DOHH2 (cell line): ENCODE measurements around the gene OPTN.

Source experiments
- H3F3A ChIP-seq: fragments of 200-600 bp; sonication (generic), shearing (Covaris generic); 2 replicates; pipeline ENCODE4 v1.6.0; 2016; ENCODE audit warnings: antibody characterized with exemption, mild to moderate bottlenecking; ENCODE audit not compliant: control insufficient read depth, insufficient read depth
- H3K27ac ChIP-seq: fragments of 200-600 bp; sonication (generic); 2 replicates; pipeline ENCODE4 v1.5.1; 2014; ENCODE audit warnings: low read depth, mild to moderate bottlenecking, low read length, moderate library complexity
- H3K27me3 ChIP-seq: fragments of 200-600 bp; sonication (generic); 2 replicates; pipeline ENCODE4 v1.6.1; 2014; ENCODE audit warnings: mild to moderate bottlenecking, low read length, mixed read lengths; ENCODE audit not compliant: control insufficient read depth
- H3K36me3 ChIP-seq: fragments of 200-600 bp; sonication (generic); 2 replicates; pipeline ENCODE4 v1.6.1; 2014; ENCODE audit warnings: mild to moderate bottlenecking, low read length, moderate library complexity, mixed read lengths; ENCODE audit not compliant: control insufficient read depth
- H3K4me1 ChIP-seq: fragments of 200-600 bp; sonication (generic); 2 replicates; pipeline ENCODE4 v1.6.1; 2014; ENCODE audit warnings: mild to moderate bottlenecking, low read length, mixed read lengths; ENCODE audit not compliant: control insufficient read depth
- H3K4me2 ChIP-seq: fragments of 200-600 bp; sonication (generic); 2 replicates; pipeline ENCODE4 v1.6.0; 2014; ENCODE audit warnings: mild to moderate bottlenecking, low read length, moderate library complexity
- H3K4me3 ChIP-seq: fragments of 200-600 bp; sonication (generic); 2 replicates; pipeline ENCODE4 v1.5.1; 2014; ENCODE audit warnings: mild to moderate bottlenecking, low read length, mixed read lengths
- H3K79me2 ChIP-seq: fragments of 200-600 bp; sonication (generic); 2 replicates; pipeline ENCODE4 v1.6.1; 2014; ENCODE audit warnings: mild to moderate bottlenecking, low read length, mixed read lengths; ENCODE audit not compliant: control insufficient read depth
- H3K9me2 ChIP-seq: fragments of 200-600 bp; sonication (generic); replicated peaks from 2 replicates; pipeline ENCODE4 v1.6.1; 2014; ENCODE audit warnings: mild to moderate bottlenecking, low read length, mixed read lengths; ENCODE audit not compliant: control insufficient read depth
- H3K9me3 ChIP-seq: fragments of 200-600 bp; sonication (generic); 2 replicates; pipeline ENCODE4 v1.6.1; 2014; ENCODE audit warnings: antibody characterized with exemption, low read length, mixed read lengths; ENCODE audit not compliant: control insufficient read depth, insufficient read depth
- H4K20me1 ChIP-seq: fragments of 200-600 bp; sonication (generic); 2 replicates; pipeline ENCODE4 v1.6.0; 2014; ENCODE audit warnings: low read depth, mild to moderate bottlenecking, antibody characterized with exemption, low read length, moderate library complexity; ENCODE audit not compliant: control insufficient read depth, insufficient read depth
- CTCF ChIP-seq: fragments of 200-600 bp; sonication (generic); IDR thresholded peaks from one replicate; pipeline ENCODE4 v1.5.1; 2014; ENCODE audit warnings: antibody characterized with exemption, mild to moderate bottlenecking, low read depth, low read length; ENCODE audit not compliant: poor library complexity, severe bottlenecking
- EZH2phosphoT487 ChIP-seq: fragments of 200-600 bp; sonication (generic); IDR thresholded peaks from 2 replicates; pipeline ENCODE4 v1.6.1; 2017; ENCODE audit warnings: borderline replicate concordance, mild to moderate bottlenecking, antibody characterized with exemption, low read length, moderate library complexity, mixed read lengths

The OPTN gene

DNA sequence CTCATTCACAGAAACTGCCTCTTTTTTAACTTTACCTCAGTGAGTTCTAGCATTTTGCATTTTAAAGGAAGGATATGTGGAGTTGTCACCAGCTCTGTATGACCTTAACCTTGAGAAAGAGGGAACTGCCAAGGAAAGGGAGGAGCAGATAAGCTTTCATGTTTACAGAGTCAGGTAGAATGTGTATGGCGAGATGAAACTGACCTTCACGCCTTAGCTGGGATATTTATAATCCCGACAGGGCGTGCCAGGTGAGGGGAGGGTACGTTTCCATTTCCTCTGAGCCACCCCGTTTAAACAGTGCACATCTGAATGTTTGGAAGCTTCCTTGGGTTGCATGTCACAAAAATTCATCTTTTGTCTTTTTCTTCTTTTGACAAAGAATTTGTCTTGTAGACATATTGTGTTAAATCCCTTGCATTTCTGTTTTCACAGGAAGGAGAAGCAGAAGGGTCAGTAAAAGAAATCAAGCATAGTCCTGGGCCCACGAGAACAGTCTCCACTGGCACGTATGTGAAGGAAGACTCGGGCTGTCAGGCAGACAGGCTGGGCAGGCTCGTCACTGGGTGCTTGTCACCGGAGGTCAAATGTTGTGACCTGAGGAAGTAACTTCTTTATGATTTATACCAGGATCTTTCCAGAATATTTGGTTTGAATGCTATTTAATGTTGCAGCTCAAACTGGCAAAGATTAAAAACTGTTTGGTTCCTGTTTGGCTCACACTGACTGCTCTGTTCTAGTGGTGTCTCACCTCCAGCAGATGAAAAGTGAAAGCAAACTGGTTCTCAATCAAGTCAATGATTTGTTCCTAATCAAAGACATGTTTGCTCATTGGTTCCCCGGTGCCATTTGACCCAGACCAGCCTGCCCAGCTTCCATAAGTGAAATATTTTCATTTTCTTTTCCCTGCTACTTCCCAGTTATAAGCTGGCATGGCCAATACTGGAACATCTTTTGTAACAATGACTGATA is 16.2 kb downstream of the OPTN start:
- H3K4me1 ChIP-seq = peaks cover 8% of the 10 kb centered on the region
- no peaks in the 10 kb centered on the region for H3K9me2 ChIP-seq
- no peaks in the 10 kb centered on the region for H3K9me3 ChIP-seq
- H3K4me3 ChIP-seq = no peak overlapping the region
- H3K36me3 ChIP-seq = no peaks in the 10 kb centered on the region
- no peak overlapping the region for H3K27ac ChIP-seq
- no peaks in the 10 kb centered on the region for H4K20me1 ChIP-seq
- H3K27me3 ChIP-seq = peaks cover 17% of the 10 kb centered on the region
- TF ChIP-seq CTCF (no peak), EZH2phosphoT487 (no peak)
- no peaks in the 10 kb centered on the region for H3F3A ChIP-seq
- H3K4me2 ChIP-seq = no peak overlapping the region
- no peaks in the 10 kb centered on the region for H3K79me2 ChIP-seq

DNA sequence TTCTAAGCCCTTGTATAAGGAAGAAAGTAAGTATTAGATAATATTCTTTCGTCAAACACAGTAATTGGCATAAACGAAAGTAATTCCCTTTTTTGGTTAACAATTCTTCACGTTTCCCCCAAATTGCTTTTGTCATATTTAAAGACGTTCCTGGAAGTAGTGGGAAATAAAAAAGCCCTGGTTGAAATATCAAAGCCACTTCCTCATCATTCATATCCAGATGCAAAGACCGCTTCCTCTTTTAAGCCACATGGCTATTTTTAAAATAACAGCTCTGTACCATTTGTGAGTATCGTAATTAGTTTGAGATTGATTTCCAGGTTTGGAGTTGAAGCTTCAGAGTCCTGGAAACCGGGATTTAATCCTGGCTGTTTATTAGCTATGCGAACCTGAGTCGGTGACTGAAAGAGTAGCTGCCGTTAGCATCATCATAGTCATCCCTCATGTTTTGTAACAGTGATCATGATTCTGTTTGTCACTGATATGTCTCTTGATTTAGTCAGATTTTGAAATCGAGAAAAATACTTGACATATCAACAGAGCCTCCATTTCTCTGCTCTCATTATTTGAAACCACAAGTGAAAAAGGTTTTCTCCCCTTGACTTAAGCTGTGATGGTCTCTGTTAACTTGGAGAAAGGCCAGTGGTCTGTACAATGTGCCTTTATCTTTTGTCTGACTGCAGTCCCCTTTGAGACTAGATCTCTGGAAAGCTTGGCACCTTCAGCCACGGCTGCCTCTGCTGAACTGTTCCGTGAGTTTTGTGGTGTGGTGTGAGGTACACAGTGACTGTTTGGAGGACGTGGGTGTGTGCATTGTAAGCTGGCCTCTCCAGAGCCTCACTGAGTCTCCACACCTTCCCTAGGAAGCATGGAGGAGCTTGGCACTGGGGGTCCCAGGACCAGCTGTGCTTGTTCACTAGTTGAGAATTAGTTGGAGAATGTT is 18.1 kb downstream of the OPTN start:
- TF ChIP-seq EZH2phosphoT487 (no peak), CTCF (no peak)
- Histone ChIP-seq H3K4me1 (peaks cover 8% of the 10 kb centered on the region), H3K27me3 (peaks cover 22% of the 10 kb centered on the region), H4K20me1 (no peaks in the 10 kb centered on the region), H3F3A (no peaks in the 10 kb centered on the region), H3K9me2 (no peaks in the 10 kb centered on the region), H3K9me3 (no peaks in the 10 kb centered on the region), H3K36me3 (no peaks in the 10 kb centered on the region), H3K27ac (no peak overlapping the region), H3K4me3 (no peak overlapping the region), H3K4me2 (no peak overlapping the region), H3K79me2 (no peaks in the 10 kb centered on the region)

GRCh38 chr10:13118784-13119410 is 18.9 kb downstream of the OPTN start:
- no peaks in the 10 kb centered on the region for H3K79me2 ChIP-seq
- peaks cover 29% of the 10 kb centered on the region for H3K27me3 ChIP-seq
- H3K9me3 ChIP-seq = no peaks in the 10 kb centered on the region
- no peak overlapping the region for H3K4me2 ChIP-seq
- H3K9me2 ChIP-seq = no peaks in the 10 kb centered on the region
- H3K27ac ChIP-seq = no peak overlapping the region
- H3K4me3 ChIP-seq = no peak overlapping the region
- H3K4me1 ChIP-seq = peaks cover 8% of the 10 kb centered on the region
- H3K36me3 ChIP-seq = no peaks in the 10 kb centered on the region
- TF ChIP-seq CTCF (no peak), EZH2phosphoT487 (no peak)
- H3F3A ChIP-seq = no peaks in the 10 kb centered on the region
- H4K20me1 ChIP-seq = no peaks in the 10 kb centered on the region
